Activated T-cell treated with anti-CD3 and anti-CD28 coated beads for 1 hour (primary cell): ENCODE results near the gene PCDHB14.
"Not testable (repeated sequence)": the region's sequence is repeated elsewhere in the genome, so short reads cannot be mapped to it uniquely, and the experiment has no call there.

ENCODE experiments used
- DNase-seq: peaks from one replicate; pipeline ENCODE4 v3.0.0-alpha.2; 2020; ENCODE audit warnings: low read depth

The PCDHB14 gene

DNA sequence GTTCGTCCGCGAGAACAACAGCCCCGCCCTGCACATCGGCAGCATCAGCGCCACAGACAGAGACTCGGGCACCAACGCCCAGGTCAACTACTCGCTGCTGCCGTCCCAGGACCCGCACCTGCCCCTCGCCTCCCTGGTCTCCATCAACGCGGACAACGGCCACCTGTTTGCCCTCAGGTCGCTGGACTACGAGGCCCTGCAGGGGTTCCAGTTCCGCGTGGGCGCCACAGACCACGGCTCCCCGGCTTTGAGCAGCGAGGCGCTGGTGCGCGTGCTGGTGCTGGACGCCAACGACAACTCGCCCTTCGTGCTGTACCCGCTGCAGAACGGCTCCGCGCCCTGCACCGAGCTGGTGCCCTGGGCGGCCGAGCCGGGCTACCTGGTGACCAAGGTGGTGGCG is 12.9 kb upstream of the PCDHB14 start:
- DNase-seq = not testable (repeated sequence)

GRCh38 chr5:141210849-141211248 is 12.3 kb upstream of the PCDHB14 start:
- not testable (repeated sequence) for DNase-seq

DNA sequence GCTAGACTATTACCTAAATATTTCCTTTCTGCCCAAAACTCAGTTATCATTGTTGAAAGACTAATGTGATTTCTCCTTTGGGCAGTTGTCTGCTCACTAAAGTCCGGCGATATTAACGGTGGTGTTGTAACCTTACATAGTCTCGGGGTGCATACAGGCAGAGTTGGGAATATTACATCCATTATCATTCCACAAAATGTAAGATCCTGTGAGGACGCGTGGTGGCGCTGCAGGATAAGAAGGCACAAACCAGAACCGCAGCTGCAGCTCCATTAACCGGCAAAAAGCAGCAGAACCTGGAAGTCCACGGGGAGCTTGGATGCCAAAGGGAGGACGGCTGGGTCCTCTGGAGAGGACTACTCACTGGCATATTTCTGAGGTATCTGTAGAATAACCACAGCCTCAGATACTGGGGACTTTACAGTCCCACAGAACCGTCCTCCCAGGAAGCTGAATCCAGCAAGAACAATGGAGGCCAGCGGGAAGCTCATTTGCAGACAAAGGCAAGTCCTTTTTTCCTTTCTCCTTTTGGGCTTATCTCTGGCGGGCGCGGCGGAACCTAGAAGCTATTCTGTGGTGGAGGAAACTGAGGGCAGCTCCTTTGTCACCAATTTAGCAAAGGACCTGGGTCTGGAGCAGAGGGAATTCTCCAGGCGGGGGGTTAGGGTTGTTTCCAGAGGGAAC is 9.3 kb upstream of the PCDHB14 start, which contains the start of gene PCDHB13:
TSS of gene PCDHB13 (plus strand) at position 264 of the 684 bp plus-strand sequence. CDS start at position 469, 205 bp downstream.
- not testable (repeated sequence) for DNase-seq

- not testable (repeated sequence) for DNase-seq
Measured at GRCh38 chr5:141214583-141214982, 8.6 kb upstream of the PCDHB14 start.

- not testable (repeated sequence) for DNase-seq
Measured at GRCh38 chr5:141215504-141215903, 7.6 kb upstream of the PCDHB14 start.

GRCh38 chr5:141216035-141216434 is 7.1 kb upstream of the PCDHB14 start:
- DNase-seq = not testable (repeated sequence)

DNA sequence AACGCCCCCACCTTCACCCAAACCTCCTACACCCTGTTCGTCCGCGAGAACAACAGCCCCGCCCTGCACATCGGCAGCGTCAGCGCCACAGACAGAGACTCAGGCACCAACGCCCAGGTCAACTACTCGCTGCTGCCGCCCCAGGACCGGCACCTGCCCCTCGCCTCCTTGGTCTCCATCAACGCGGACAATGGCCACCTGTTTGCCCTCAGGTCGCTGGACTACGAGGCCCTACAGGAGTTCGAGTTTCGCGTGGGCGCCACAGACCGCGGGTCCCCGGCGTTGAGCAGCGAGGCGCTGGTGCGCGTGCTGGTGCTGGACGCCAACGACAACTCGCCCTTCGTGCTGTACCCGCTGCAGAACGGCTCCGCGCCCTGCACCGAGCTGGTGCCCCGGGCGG is 1.7 kb downstream of the PCDHB14 start:
- DNase-seq = not testable (repeated sequence)

GRCh38 chr5:141225421-141225820 is 2.3 kb downstream of the PCDHB14 start:
- not testable (repeated sequence) for DNase-seq

DNA sequence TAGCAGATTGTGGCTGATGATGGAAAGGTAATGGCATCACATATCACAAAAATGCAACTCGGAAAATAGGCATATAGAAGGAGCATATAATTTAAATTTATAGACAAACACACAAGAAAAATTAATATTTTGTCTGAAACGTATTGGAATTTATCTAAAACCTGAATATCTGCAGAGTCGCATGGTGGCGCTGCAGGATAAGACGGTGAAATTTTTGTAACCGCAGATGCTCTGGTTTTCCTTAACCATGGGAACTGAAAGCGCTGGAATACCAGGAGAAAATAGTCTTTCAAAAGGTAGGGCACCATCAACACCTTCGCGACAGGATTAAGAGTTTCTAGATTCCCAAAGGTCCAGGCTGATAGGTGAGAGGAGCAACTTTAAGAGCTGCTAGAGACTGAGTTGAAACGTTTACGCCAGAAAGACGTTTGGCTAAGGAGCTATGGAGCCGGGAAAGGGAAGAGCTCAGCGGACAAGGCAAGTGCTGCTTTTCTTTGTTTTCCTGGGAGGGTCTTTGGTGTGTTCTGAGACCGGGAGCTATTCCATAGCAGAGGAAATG is 11.0 kb downstream of the PCDHB14 start:
- DNase-seq = no peak

- DNase-seq = not testable (repeated sequence)
Measured at GRCh38 chr5:141235922-141236321, 12.8 kb downstream of the PCDHB14 start.

GRCh38 chr5:141236516-141237313 is 13.6 kb downstream of the PCDHB14 start:
- DNase-seq = no peak

- no peak for DNase-seq
Measured at GRCh38 chr5:141241496-141241895, 18.4 kb downstream of the PCDHB14 start.

DNA sequence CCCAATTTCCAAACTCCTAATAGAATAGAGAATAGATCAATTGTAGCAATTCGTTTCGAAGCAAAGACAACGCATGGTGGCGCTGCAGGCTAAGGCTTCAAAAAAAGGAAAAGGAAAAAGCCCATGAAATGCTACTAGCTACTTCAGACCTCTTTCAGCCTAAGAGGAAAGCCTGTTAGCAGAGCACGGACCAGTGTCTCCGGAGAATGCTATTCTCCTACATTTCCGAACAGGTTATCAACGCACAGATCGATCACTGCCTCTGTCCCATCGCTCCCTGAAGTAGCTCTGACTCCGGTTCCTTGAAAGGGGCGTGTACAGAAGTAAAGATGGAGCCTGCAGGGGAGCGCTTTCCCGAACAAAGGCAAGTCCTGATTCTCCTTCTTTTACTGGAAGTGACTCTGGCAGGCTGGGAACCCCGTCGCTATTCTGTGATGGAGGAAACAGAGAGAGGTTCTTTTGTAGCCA is 22.1 kb downstream of the PCDHB14 start, which contains the start of gene PCDHB15:
TSS of gene PCDHB15 (plus strand) at position 146 of the 468 bp plus-strand sequence. CDS start at position 330, 184 bp downstream.
- DNase-seq = no peak

DNA sequence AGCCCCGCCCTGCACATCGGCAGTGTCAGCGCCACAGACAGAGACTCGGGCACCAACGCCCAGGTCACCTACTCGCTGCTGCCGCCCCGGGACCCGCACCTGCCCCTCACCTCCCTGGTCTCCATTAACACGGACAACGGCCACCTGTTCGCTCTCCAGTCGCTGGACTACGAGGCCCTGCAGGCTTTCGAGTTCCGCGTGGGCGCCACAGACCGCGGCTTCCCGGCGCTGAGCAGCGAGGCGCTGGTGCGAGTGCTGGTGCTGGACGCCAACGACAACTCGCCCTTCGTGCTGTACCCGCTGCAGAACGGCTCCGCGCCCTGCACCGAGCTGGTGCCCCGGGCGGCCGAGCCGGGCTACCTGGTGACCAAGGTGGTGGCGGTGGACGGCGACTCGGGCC is 23.8 kb downstream of the PCDHB14 start:
- not testable (repeated sequence) for DNase-seq

DNA sequence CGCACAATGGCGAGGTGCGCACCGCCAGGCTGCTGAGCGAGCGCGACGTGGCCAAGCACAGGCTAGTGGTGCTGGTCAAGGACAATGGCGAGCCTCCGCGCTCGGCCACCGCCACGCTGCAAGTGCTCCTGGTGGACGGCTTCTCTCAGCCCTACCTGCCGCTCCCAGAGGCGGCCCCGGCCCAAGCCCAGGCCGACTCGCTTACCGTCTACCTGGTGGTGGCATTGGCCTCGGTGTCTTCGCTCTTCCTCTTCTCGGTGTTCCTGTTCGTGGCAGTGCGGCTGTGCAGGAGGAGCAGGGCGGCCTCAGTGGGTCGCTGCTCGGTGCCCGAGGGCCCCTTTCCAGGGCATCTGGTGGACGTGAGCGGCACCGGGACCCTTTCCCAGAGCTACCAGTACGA is 24.3 kb downstream of the PCDHB14 start:
- DNase-seq = not testable (repeated sequence)

GRCh38 chr5:141250576-141250975 is 27.4 kb downstream of the PCDHB14 start:
- no peak for DNase-seq

- DNase-seq = no peak
Measured at GRCh38 chr5:141258464-141258863, 35.3 kb downstream of the PCDHB14 start.

- DNase-seq = no peak
Measured at GRCh38 chr5:141258948-141259347, 35.8 kb downstream of the PCDHB14 start.

DNA sequence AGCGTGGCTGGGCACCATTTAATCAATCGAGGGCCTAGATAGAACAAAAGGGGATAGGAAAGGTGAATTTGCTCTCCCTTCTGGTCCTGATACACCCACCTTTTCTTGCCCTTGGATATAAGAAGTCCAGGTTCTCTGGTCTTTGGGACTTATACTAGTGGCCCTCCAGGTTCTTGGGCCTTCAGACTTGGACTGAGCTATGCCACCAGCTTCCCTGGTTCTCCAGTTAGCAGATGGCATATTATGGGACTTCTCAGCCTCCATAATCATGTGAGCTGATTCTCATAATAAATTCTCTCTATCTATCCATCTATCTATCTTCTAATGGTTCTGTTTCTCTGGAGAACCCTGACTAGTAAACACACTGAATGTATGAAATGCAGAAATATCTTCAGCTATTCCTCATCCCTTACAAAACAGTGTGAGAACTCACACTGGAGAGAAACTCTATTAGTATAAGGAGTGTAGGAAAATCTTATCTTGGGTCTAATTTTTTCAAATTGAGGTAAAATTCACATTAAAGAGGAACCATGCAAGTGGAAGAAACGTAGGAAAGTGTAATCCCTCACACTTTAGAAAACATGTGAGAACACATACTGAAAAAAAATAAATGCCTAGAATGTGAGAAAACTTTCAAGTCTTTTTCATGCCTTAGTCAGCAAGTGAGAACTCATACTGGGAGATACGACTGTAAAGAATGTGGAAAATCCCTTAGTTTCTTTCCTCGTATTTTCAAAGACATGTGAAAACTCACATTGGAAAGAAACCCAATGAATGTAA is 37.5 kb downstream of the PCDHB14 start:
- no peak for DNase-seq

DNA sequence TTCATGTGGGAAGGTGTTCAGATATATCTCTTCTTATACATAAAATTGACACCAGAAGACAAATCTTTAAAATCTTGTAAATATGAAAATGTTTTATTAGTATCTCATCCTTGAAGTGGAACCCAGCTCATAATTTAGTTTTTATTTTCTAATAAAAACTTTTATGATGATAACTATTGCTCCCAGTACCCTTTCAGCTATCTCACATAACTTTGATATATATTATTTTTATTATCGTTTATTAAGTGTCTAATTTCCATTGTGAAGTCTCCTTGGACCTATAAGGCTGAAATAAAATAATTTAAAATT is 38.0 kb downstream of the PCDHB14 start:
- DNase-seq = no peak

DNA sequence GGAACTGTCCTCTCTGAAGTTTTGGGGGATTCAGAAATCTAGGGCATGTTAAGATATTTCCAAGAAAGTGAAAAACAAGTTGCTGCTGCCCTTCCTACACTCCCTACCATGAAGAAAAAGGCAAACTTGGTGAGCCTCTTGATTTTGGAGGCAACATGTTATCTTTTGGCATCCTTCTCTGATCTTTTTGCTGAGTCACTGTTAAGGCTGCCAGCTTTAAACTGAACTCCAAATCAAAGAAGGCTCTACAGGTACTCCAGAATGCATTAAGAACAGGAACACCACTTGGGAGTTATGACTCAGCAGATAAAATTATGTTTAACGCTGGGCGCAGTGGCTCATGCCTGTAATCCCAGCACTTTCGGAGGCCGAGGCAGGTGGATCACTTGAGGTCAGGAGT is 46.1 kb downstream of the PCDHB14 start:
- DNase-seq = no peak

- DNase-seq = no peak
Measured at GRCh38 chr5:141272906-141273305, 49.8 kb downstream of the PCDHB14 start.
